GM21576 (cell line): ENCODE measurements around the gene ZNF442.
A peak's percentile ranks its signal among the peaks of the same experiment; 100 is the strongest.
"Not testable (repeated sequence)": the region's sequence is repeated elsewhere in the genome, so short reads cannot be mapped to it uniquely, and the experiment has no call there.

ENCODE experiments used
- ATAC-seq: cut with Tn5 transposase; IDR thresholded peaks from one replicate; pipeline ENCODE4 v1.9.1; 2021; ENCODE audit warnings: mild to moderate bottlenecking, moderate library complexity; ENCODE audit not compliant: unreplicated experiment

ZNF442 gene

GRCh38 chr19:12331211-12331941 is 34.1 kb downstream of the ZNF442 start:
- ATAC-seq, result peak; percentile 37

GRCh38 chr19:12330340-12330739 is 35.1 kb downstream of the ZNF442 start:
- ATAC-seq, result no peak

GRCh38 chr19:12325690-12326089 is 39.8 kb downstream of the ZNF442 start:
- ATAC-seq, result no peak

GRCh38 chr19:12318782-12319413 is 46.6 kb downstream of the ZNF442 start:
- ATAC-seq, result no peak

GRCh38 chr19:12314553-12314952 is 50.9 kb downstream of the ZNF442 start:
- ATAC-seq, result no peak

- ATAC-seq, result not testable (repeated sequence)
These were observed 56.6 kb downstream of the ZNF442 start for GRCh38 chr19:12308891-12309290.
